Non-pigmented ciliary epithelial cell (primary cell): Measurements from ENCODE around the gene H2AZ2.
"Not testable (repeated sequence)": the region's sequence is repeated elsewhere in the genome, so short reads cannot be mapped to it uniquely, and the experiment has no call there.

Source experiments
- DNase-seq: peaks from one replicate; pipeline ENCODE4 v3.0.0-alpha.2; 2010; ENCODE audit warnings: low read depth

H2AZ2 gene

GRCh38 chr7:44870780-44871179 is 22.9 kb upstream of the H2AZ2 start:
- not testable (repeated sequence) for DNase-seq

- DNase-seq, result not testable (repeated sequence)
Observed at GRCh38 chr7:44870336-44870735, 22.4 kb upstream of the H2AZ2 start.

- DNase-seq, result peak; percentile 84
Observed at GRCh38 chr7:44867073-44867995, 19.4 kb upstream of the H2AZ2 start.

- DNase-seq, result not testable (repeated sequence)
Observed at GRCh38 chr7:44861949-44862348, 14.1 kb upstream of the H2AZ2 start.

- no peak for DNase-seq
Observed at GRCh38 chr7:44858161-44858560, 10.3 kb upstream of the H2AZ2 start.

GRCh38 chr7:44854644-44855364 is 6.9 kb upstream of the H2AZ2 start:
- no peak for DNase-seq

GRCh38 chr7:44853391-44853790 is 5.5 kb upstream of the H2AZ2 start:
- DNase-seq, result no peak

GRCh38 chr7:44852590-44852989 is 4.7 kb upstream of the H2AZ2 start:
- DNase-seq, result no peak

GRCh38 chr7:44849885-44850544 is 2.1 kb upstream of the H2AZ2 start:
- DNase-seq, result no peak

- no peak for DNase-seq
Observed at GRCh38 chr7:44849259-44849884, 1.5 kb upstream of the H2AZ2 start.

- no peak for DNase-seq
Observed at GRCh38 chr7:44847509-44847919, 373 bp downstream of the H2AZ2 start.

- DNase-seq, result no peak
Observed at GRCh38 chr7:44846816-44847508, 925 bp downstream of the H2AZ2 start.

GRCh38 chr7:44846390-44846789 is 1.5 kb downstream of the H2AZ2 start:
- not testable (repeated sequence) for DNase-seq

GRCh38 chr7:44845451-44845850 is 2.4 kb downstream of the H2AZ2 start:
- no peak for DNase-seq

GRCh38 chr7:44843440-44843839 is 4.4 kb downstream of the H2AZ2 start:
- DNase-seq, result not testable (repeated sequence)

- not testable (repeated sequence) for DNase-seq
Observed at GRCh38 chr7:44842675-44843074, 5.2 kb downstream of the H2AZ2 start.

GRCh38 chr7:44838751-44839150 is 9.1 kb downstream of the H2AZ2 start:
- no peak for DNase-seq

GRCh38 chr7:44827567-44827966 is 20.3 kb downstream of the H2AZ2 start:
- no peak for DNase-seq

- no peak for DNase-seq
Observed at GRCh38 chr7:44824894-44825526, 22.9 kb downstream of the H2AZ2 start.

GRCh38 chr7:44823255-44823781 is 24.6 kb downstream of the H2AZ2 start:
- no peak for DNase-seq

GRCh38 chr7:44819292-44819691 is 28.6 kb downstream of the H2AZ2 start:
- DNase-seq, result no peak
